Measurements from ENCODE around the gene REG3G.

GRCh38 chr2:78979380-78980151 is 45.9 kb upstream of the REG3G start:
- TF ChIP-seq POLR2A (IDR thresholded peaks at IDR 0.05) (no peak), CTCF (IDR thresholded peaks at IDR 0.05) (no peak), EP300 (IDR thresholded peaks at IDR 0.05) (no peak)
